NCI-H187 (cell line): ENCODE measurements around the gene UBTF.

Experiments used
- DNase-seq, 2 experiments: peaks; one replicate each; lab custom pipeline; 2025; lab: John Stamatoyannopoulos, UW

Gene UBTF

GRCh38 chr17:44197980-44198720 lies 21.3 kb downstream of the UBTF start:
- no peak for DNase-seq

GRCh38 chr17:44197107-44197506 lies 22.4 kb downstream of the UBTF start:
- no peak for DNase-seq

DNA sequence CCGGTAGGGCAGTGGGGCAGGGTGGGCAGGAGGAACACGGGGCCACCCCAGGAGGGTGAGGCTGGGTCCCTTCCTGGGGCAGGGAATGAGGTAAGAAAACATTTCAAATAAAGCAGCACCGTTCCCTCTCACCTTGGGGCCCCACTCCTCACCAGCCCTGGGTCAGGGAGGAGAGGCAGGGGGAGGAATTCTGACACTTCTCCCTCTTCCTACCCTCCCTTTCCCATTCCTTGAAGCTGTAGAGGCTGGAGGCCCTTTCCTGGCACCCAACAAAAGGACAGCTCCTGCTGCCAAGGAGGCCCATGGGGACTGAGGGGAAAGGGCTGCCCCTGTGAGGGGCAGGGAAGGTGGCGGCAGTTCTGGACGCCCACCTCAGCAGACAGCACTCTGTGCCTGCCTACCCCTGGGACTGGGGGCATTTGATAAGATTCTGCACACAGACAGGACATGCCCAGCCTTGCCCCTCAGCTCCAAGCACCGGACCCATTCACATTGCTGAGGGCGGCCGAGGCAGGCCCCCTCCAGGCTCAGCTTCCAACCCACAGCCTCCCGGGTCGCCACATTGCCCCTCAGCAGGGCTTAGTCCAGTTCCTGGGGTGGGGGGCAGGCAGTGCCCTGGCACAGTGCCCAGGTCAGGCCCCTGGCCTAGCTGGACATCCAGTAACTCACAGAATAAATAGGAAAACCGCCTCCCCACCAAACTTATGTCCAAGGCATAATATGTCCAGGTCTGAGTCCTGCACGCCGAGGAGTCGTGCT lies 26.0 kb downstream of the UBTF start:
- DNase-seq, result no peak

GRCh38 chr17:44192750-44193149 lies 26.7 kb downstream of the UBTF start:
- DNase-seq, result no peak

GRCh38 chr17:44191941-44192496 lies 27.5 kb downstream of the UBTF start:
- no peak for DNase-seq

DNA sequence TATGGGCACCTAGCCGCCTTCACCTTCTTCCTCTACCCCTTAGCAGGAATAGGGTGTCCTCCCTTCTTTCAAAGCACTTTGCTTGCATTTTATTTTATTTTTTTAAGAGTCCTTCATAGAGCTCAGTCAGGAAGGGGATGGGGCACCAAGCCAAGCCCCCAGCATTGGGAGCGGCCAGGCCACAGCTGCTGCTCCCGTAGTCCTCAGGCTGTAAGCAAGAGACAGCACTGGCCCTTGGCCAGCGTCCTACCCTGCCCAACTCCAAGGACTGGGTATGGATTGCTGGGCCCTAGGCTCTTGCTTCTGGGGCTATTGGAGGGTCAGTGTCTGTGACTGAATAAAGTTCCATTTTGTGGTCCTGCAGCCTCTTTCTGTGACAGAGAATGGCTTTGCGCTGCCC lies 28.1 kb downstream of the UBTF start:
- DNase-seq, result no peak

DNA sequence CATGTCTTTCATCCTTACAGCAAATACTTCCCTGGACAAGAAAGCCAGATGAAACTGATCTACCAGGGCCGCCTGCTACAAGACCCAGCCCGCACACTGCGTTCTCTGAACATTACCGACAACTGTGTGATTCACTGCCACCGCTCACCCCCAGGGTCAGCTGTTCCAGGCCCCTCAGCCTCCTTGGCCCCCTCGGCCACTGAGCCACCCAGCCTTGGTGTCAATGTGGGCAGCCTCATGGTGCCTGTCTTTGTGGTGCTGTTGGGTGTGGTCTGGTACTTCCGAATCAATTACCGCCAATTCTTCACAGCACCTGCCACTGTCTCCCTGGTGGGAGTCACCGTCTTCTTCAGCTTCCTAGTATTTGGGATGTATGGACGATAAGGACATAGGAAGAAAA lies 29.0 kb downstream of the UBTF start:
- no peak for DNase-seq

GRCh38 chr17:44188576-44189403 lies 30.7 kb downstream of the UBTF start:
- DNase-seq, result no peak

DNA sequence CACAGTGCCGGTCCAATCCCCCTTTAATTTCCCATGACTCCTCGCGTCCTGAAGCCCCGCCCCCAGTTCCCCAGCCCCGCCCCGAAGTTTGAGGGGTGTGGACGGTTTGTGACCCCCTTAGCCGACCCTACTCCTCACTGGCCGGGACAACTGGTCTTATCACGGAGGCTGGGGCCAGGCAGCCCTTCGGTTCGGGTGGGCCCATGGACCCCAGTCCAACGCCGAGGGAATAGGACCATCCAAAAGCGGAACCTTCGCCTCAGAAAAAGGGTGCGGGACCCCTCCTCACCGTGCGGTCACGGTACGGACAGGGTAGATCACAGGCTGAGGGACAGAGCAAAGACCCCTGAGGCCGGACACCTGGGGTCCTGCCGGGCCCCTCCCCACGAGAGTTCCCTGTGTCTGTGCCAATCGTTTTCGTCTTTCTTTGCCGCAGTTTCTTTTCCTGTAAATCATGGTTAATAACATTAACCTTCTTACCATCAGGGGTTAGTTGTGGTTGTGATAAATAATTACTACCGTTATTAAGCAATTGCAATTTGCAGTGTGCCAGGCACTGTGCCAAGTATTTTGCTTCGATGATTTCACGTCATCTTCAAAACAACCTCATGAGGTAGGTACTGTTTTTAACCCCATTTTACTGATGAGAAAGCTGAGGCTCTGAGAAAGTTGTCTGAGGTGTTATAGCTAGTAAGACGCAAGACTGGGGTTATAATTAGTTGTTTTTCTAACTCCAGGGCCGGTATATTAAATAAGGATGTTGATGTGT lies 32.2 kb downstream of the UBTF start:
- no peak for DNase-seq

DNA sequence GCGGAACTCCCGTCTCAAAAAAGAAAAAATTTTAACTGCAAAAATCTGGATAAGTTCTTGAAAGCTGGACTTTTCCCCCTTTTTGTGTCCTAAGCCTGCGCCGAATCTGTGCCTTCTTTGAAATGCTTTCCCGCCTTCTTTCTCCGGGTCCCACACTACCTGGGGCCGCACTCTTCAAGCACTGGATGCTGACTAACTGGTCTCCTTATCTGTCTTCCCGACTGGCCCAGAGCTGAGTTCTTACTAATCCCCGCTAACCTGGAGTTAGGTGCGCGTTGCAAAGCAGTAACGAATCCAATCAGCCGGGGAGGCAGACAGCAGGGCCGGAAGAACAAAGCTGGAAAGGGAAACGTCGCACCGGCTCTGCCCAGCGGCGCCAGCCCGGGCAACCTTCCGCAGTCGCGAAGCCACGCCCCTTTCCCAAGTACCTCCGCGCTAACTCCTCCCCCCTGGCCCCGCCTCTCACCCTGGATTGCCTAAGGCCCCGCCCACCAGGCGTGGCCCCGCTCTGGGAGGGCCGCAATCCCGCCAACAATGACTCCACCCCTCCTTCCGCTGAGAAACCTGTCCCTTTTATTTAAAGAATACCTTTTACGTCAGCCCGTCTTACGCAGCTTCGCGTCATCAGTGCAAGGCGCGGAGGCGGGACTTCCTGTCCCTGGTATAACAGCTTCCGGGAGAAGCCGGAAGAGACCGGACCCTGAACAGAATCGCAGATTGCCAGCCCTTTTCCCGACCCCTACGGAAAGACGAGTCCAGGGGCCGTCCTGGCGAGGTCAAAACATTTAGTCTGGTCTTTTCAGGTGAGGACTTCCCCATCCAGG lies 33.0 kb downstream of the UBTF start, which contains the start of gene TMUB2:
Gene TMUB2 (plus strand): TSS at position 666 of the 824 bp plus-strand sequence. CDS start 737 bp downstream, outside the sequence.
- DNase-seq, result peak; percentile 97 to 98

- no peak for DNase-seq
Observed at GRCh38 chr17:44184212-44184810, 35.2 kb downstream of the UBTF start.

DNA sequence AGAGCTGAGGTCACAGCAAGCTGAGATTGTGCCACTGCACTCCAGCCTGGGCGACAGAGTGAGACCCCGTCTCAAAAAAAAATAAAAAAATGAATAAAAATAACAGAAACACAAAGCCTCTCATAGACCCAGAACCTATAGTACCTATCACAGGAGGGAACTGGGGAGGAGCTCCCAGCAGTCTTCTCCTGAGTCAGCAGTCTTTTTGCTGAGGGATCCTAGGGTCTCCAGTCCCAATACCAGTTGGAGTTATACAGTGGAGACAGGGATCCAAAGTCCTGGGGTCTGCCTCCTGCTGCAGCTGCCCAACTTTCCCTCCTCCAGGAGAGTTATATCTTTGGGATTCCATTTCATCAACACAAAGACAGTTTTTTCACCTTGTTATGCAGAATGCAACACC lies 36.5 kb downstream of the UBTF start:
- DNase-seq, result no peak

- no peak for DNase-seq
Observed at GRCh38 chr17:44178133-44178532, 41.3 kb downstream of the UBTF start.

DNA sequence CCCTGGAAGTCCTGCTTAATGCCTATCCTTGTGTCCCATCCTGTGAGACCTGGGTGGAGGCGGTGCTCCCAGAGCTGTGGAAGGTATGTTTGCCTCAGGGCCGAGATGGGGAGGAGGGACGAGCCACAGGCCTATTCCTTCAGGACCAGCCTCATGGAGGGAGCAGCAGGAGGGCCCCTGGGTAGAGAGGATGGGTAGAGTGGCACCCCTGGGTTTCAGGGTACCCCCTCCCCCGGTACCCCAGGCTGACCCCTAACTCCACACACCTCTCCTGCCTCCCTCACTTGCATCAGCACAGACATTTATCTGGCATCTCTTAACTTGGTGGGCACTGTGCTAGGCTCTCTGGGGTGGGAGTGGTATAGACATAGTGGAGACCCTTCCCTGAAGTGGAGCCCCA lies 41.8 kb downstream of the UBTF start:
- DNase-seq, result no peak

- no peak for DNase-seq
Observed at GRCh38 chr17:44176671-44177501, 42.6 kb downstream of the UBTF start.

DNA sequence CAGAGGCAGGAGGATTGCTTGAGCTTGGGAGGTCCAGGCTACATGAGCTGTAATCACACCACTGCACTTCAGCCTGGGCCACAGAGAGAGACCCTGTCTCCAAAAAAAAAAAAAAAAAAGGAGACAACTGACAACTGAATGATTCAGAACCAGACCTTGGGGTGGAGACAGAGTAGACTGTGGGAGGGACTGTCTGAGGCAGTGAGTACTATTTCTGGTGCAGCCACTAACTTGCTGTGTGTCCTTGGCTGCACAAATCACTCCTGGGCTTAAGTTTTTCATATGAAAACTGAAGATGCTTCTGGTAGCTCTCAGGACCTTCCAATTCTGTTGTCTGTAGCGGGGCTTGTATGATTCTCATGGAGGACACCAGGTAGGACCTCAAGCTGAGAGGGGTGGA lies 43.2 kb downstream of the UBTF start:
- no peak for DNase-seq

GRCh38 chr17:44174427-44174826 lies 45.0 kb downstream of the UBTF start:
- no peak for DNase-seq

GRCh38 chr17:44171931-44172455 lies 47.5 kb downstream of the UBTF start:
- no peak for DNase-seq
